ENCODE results near the gene IL18R1.
A peak's percentile ranks its signal among the peaks of the same experiment; 100 is the strongest.

The IL18R1 gene

GRCh38 chr2:102442967-102443828 is 87.6 kb downstream of the IL18R1 start:
- H3K4me3 ChIP-seq (ENCODE audit: low read depth, low read length) = no peak overlapping the region
- TF ChIP-seq, protein P1, sequence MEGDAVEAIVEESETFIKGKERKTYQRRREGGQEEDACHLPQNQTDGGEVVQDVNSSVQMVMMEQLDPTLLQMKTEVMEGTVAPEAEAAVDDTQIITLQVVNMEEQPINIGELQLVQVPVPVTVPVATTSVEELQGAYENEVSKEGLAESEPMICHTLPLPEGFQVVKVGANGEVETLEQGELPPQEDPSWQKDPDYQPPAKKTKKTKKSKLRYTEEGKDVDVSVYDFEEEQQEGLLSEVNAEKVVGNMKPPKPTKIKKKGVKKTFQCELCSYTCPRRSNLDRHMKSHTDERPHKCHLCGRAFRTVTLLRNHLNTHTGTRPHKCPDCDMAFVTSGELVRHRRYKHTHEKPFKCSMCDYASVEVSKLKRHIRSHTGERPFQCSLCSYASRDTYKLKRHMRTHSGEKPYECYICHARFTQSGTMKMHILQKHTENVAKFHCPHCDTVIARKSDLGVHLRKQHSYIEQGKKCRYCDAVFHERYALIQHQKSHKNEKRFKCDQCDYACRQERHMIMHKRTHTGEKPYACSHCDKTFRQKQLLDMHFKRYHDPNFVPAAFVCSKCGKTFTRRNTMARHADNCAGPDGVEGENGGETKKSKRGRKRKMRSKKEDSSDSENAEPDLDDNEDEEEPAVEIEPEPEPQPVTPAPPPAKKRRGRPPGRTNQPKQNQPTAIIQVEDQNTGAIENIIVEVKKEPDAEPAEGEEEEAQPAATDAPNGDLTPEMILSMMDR (IDR thresholded peaks at IDR 0.05; ENCODE audit: low read depth, low read length, missing control alignments) = peak; percentile 68
- no peak for DNase-seq (ENCODE audit: low read depth)

- TF ChIP-seq, protein P1 (IDR thresholded peaks at IDR 0.05; ENCODE audit: low read depth, low read length, missing control alignments) = no peak
- no peak overlapping the region for H3K4me3 ChIP-seq (ENCODE audit: low read depth, low read length)
- no peak for DNase-seq (ENCODE audit: low read depth)
These were observed 88.6 kb downstream of the IL18R1 start for GRCh38 chr2:102444233-102444632.

DNA sequence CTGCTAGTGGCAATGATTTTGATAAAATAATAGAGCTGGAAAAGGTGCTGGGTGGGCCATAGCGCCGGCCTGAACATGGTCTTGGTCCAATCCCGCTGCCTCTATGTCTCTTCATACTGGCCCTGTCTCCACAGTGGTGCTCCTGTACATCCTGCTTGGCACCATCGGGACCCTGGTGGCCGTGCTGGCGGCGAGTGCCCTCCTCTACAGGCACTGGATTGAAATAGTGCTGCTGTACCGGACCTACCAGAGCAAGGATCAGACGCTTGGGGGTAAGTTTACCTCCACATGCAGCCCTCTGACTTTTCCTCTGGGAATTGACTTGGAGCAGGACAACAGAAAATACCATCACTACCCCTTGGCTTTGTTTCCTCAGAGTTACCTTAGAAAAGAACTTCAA is 91.3 kb downstream of the IL18R1 start:
- no peak overlapping the region for H3K4me3 ChIP-seq (ENCODE audit: low read depth, low read length)
- TF ChIP-seq, protein P1 (IDR thresholded peaks at IDR 0.05; ENCODE audit: low read depth, low read length, missing control alignments) = no peak
- no peak for DNase-seq (ENCODE audit: low read depth)
